Spleen (tissue), 11 donors: Measurements from ENCODE around the gene JAZF1. TPM values are rescaled to one million over a fixed set of nuclear protein-coding genes. Genes with fewer than 3 reads are reported as not detected.
A peak's percentile ranks its signal among the peaks of the same experiment; 100 is the strongest.

Experiments used
- DNase-seq: peaks from one replicate; pipeline ENCODE4 v3.0.0-alpha.2; 2020
- H3K27ac ChIP-seq, 8 donors: fragments of 200-600 bp; sonication (generic) in 7 of 8; 1 replicate in 4 of 8; 2 replicates in 4 of 8; pipeline versions ENCODE4 v1.5.0 to v1.8.0; 2016 to 2021; ENCODE audit warnings: inconsistent platforms in 4 of 8, mild to moderate bottlenecking in 4 of 8, moderate library complexity in 1 of 8
- H3K27me3 ChIP-seq, 7 donors: fragments of 200-600 bp; sonication (generic) in 6 of 7; replicated peaks in 1 of 7; 1 replicate in 4 of 7; 2 replicates in 3 of 7; pipeline versions ENCODE4 v1.5.0 to v1.8.0; 2016 to 2021; ENCODE audit warnings: inconsistent platforms in 3 of 7, mild to moderate bottlenecking in 1 of 7
- H3K36me3 ChIP-seq, 6 donors: fragments of 200-600 bp; sonication (generic) in 5 of 6; 1 replicate in 4 of 6; 2 replicates in 2 of 6; pipeline versions ENCODE4 v1.5.0 to v1.8.0; 2016 to 2021; ENCODE audit warnings: inconsistent platforms in 2 of 6
- H3K4me1 ChIP-seq, 6 donors: fragments of 200-600 bp; sonication (generic) in 5 of 6; 1 replicate in 3 of 6; 2 replicates in 3 of 6; pipeline versions ENCODE4 v1.5.0 to v1.8.0; 2016 to 2021; ENCODE audit warnings: inconsistent platforms in 3 of 6
- H3K4me3 ChIP-seq, 8 donors: fragments of 200-600 bp; sonication (generic) in 7 of 8; 1 replicate in 4 of 8; 2 replicates in 4 of 8; pipeline versions ENCODE4 v1.5.0 to v1.8.0; 2016 to 2021; ENCODE audit warnings: inconsistent platforms in 4 of 8, mild to moderate bottlenecking in 4 of 8, moderate library complexity in 2 of 8
- H3K9me3 ChIP-seq, 8 donors: fragments of 200-600 bp; sonication (generic) in 7 of 8; 1 replicate in 4 of 8; 2 replicates in 4 of 8; pipeline versions ENCODE4 v1.5.0 to v1.8.0; 2016 to 2021; ENCODE audit warnings: inconsistent platforms in 4 of 8
- POLR2A ChIP-seq, 3 donors: fragments of 450-650 bp; IDR thresholded peaks; one replicate each; pipeline ENCODE4 v1.5.1; 2017; ENCODE audit warnings: antibody characterized with exemption in 3 of 3, mild to moderate bottlenecking in 1 of 3
- POLR2AphosphoS5 ChIP-seq, 3 donors: sonication (generic); formaldehyde crosslinking; IDR thresholded peaks; one replicate each; pipeline ENCODE4 v1.5.1; 2017; ENCODE audit warnings: antibody characterized with exemption in 3 of 3
- WGBS, 5 donors: extraction: QIAGEN DNeasy Blood & Tissue Kit in 3 of 5; methylation state at CpG; one replicate each; pipeline versions ENCODE4 v1.1.5 to v1.1.7; 2013 to 2018; 5-methylcytosine and 5-hydroxymethylcytosine counted together
- intact Hi-C: fragments of 100-400 bp; cut with DNase I; formaldehyde crosslinking; loops from one replicate; pipeline ENCODE4 v1.15.0; 2023; ENCODE audit warnings: low total_unique reads
- polyA plus RNA-seq, 3 donors: library from polyadenylated mRNA; stranded (reverse); fragments of 200-250 nt; gene quantifications; one replicate each; pipeline ENCODE4 v1.2.1, GENCODE V29; 2013
- total RNA-seq, 7 donors: library from RNA; depleted of rRNA in 3 of 7; stranded (reverse); fragments of >200 nt in 3 of 7; fragmentation: NEBNext Ultra II Directional in 4 of 7; extraction: Animal tissue kit (Norgen Biotek cat#: 25700) in 4 of 7; gene quantifications; one replicate each; pipeline versions ENCODE4 v1.1.0 to v1.2.1, GENCODE V29; 2016 to 2021
- TF ChIP-seq, protein P1 (sequence below), 11 experiments: fragments of 200-600 bp in 7 of 11; fragments of 450-650 bp in 4 of 11; sonication (generic) in 4 of 11; IDR thresholded peaks in 8 of 11; conservative IDR thresholded peaks in 3 of 11; 1 replicate in 7 of 11; 2 replicates in 4 of 11; pipeline versions ENCODE4 v1.4.0 to v1.8.0; 2016 to 2021; ENCODE audit warnings: antibody characterized with exemption in 11 of 11, inconsistent platforms in 4 of 11, mild to moderate bottlenecking in 1 of 11
- donor health status: healthy with polysubstance abuse.
- donor health status: DM: no; HTN: no; CAD: no; lungs with moderate emphysema.
- donor health status: DM: no; HTN: no; CAD: no.
- donor health status: Bipolar disorder and iron deficiency.
- donor health status: healthy.
- donor health status: DM: no; HTN: no; CAD: no.
- donor health status: DM: yes; HTN: yes; CAD: no.

Gene JAZF1
- total and polyA plus RNA-seq, 10 donors, result 13.5 to 33.8 (median 24.7) TPM

- Histone ChIP-seq H3K36me3 (no peaks in the 10 kb centered on the region), H3K4me3 (no peak overlapping the region), H3K27me3 (no peaks in the 10 kb centered on the region), H3K4me1 (peaks cover 5 to 95% (median 66%) of the 10 kb centered on the region in 6 donors), H3K9me3 (no peaks in the 10 kb centered on the region), H3K27ac (peak overlapping the region in 4 of 8 donors; percentile 12 to 91 (median 67))
- TF ChIP-seq, protein P1, sequence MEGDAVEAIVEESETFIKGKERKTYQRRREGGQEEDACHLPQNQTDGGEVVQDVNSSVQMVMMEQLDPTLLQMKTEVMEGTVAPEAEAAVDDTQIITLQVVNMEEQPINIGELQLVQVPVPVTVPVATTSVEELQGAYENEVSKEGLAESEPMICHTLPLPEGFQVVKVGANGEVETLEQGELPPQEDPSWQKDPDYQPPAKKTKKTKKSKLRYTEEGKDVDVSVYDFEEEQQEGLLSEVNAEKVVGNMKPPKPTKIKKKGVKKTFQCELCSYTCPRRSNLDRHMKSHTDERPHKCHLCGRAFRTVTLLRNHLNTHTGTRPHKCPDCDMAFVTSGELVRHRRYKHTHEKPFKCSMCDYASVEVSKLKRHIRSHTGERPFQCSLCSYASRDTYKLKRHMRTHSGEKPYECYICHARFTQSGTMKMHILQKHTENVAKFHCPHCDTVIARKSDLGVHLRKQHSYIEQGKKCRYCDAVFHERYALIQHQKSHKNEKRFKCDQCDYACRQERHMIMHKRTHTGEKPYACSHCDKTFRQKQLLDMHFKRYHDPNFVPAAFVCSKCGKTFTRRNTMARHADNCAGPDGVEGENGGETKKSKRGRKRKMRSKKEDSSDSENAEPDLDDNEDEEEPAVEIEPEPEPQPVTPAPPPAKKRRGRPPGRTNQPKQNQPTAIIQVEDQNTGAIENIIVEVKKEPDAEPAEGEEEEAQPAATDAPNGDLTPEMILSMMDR (IDR thresholded peaks at IDR 0.05 in 8 of 11, conservative IDR thresholded peaks at IDR 0.05 in 3 of 11), result no peak
- TF ChIP-seq POLR2AphosphoS5 (IDR thresholded peaks at IDR 0.05) (no peak), POLR2A (IDR thresholded peaks at IDR 0.05) (no peak)
- intact Hi-C loops, result no loop called here
- no peak for DNase-seq
- WGBS, 5 donors, result 25 to 39% (median 35%) methylated on average over 2 of the region's 2 CpGs
These were observed 94.4 kb downstream of the JAZF1 start for GRCh38 chr7:28086198-28086597.

DNA sequence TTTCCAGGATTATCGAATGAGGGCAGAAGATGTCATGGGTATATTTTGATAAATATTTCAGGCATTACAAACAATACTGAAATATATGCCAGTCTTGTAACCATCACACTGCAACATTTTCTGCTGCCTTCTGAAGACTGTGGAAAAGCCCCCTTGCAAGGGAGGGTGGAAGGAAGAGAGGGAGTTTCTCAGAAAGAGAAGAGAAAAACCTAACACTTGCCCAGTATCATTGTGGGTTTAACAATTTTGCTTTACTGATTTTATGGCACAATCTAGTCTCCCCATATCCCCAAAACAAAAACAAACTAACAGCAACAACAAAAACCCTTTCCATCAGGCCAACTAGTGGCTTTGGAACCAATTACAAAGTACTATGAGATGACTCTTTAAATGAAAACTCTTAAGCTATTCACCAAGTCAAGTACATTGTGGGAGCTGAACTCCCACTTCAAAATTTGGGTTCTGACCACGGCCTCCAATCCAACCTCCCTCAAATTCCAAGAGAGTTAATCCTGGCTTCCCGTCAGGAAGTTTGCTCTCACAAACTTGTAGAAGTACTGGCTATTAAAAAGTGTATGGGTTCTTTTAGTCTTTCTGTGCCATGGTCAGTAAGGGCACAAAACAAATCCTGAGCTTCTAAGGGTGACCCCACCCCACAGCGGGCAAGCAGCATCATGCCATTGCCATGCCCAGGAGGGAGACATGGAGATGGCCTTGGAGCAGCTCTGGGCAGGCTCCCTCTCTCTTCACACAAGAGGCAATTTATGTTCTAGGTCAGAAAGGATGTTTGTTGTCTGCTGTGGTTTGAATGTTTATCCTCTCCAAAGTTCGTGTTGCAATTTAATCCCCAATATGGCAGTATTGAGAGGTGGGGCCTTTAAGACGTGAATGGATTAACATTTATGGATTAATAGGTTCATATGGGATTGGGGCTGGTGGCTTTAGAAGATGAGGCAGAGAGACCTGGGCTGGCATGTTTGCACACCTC, 96.3 kb downstream of the JAZF1 start:
- Histone ChIP-seq H3K4me3 (peak overlapping the region in 1 of 8 donors; percentile 4), H3K9me3 (no peaks in the 10 kb centered on the region), H3K27ac (peak overlapping the region in 7 of 8 donors; percentile 57 to 91 (median 76)), H3K36me3 (no peaks in the 10 kb centered on the region), H3K27me3 (no peaks in the 10 kb centered on the region), H3K4me1 (peaks cover 5 to 99% (median 73%) of the 10 kb centered on the region in 6 donors)
- TF ChIP-seq, protein P1 (IDR thresholded peaks at IDR 0.05 in 8 of 11, conservative IDR thresholded peaks at IDR 0.05 in 3 of 11), result no peak
- WGBS, 5 donors, result 55 to 87% (median 72%) methylated on average over 6 of the region's 6 CpGs
- DNase-seq, result no peak
- intact Hi-C loops, result no loop called here

DNA sequence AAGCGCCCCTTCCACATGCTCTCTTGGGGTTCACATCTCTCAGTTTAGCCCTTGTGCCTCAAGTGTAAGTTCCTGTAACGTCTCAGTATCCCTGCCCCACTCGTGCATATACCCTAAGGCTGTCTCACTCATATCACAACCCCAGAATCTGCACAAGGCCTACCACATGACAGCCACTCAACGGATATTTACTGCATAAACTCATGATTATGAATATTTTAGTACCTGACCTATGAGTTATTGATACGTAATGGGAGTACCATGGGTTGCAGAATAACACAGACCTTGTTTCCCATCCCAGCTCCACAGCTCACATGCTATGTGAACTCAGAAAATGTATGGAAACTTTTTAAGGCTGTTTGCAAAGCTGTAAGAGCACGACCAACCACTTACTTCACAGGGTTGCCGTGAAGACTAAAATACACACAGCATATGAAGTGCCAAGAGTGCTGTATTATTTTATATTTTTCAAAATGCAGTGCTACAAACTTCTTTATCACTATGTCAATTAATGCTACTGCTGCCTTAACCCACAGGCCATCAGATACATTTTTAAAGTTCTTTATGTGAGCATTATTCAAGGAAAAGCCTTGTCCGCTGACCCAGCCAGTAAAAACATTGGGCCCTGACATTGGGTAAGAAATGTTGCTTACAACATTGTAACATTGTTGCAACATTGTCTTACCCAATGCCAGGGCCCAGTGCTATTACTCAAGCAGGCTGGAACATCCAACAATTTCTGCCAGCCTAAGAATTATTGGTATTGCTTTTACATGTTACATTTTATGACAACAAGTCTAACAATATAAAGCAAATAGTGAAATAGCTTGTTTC, 97.2 kb downstream of the JAZF1 start:
- TF ChIP-seq POLR2AphosphoS5 (IDR thresholded peaks at IDR 0.05), result peak in 1 of 3 donors; percentile 75
- TF ChIP-seq, protein P1 (IDR thresholded peaks at IDR 0.05 in 8 of 11, conservative IDR thresholded peaks at IDR 0.05 in 3 of 11), result no peak
- Histone ChIP-seq H3K27me3 (no peaks in the 10 kb centered on the region), H3K27ac (peak overlapping the region in 7 of 8 donors; percentile 57 to 91 (median 76)), H3K4me3 (peak overlapping the region in 1 of 8 donors; percentile 11), H3K36me3 (no peaks in the 10 kb centered on the region), H3K4me1 (peaks cover 5 to 99% (median 65%) of the 10 kb centered on the region in 6 donors), H3K9me3 (no peaks in the 10 kb centered on the region)
- DNase-seq, result no peak
- WGBS, 5 donors, result 57 to 85% (median 79%) methylated on average over 8 of the region's 8 CpGs
- intact Hi-C loops, result no loop called here
